ENCODE measurements around the gene DNA2.

DNA sequence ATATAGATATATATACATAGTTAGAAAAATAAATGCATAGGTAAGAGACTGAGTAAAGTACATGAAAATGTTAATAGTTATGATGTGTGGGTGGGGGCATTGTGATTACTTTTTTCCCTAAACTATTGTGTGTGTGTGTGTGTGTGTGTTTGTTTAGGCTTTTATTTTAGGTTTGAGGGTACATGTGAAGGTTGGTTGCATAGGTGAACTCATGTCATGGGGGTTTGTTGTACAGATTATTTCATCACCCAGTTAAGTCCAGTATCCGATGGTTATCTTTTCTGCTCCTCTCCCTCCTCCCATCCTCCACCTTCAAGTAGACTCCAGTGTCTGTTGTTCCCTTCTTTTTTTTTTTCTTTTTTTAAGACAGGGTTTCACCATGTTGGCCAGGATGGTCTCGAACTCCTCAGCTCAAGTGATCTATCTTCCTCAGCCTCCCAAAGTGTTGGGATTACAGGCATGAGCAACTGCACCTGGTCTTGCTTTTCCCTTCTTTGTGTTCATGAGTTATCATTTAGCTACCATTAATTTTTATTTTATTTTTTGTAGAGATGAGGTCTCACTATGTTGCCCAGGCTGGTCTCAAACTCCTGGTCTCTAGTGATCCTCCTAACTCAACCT lies 62.8 kb downstream of the DNA2 start:
- TF ChIP-seq, protein P1, sequence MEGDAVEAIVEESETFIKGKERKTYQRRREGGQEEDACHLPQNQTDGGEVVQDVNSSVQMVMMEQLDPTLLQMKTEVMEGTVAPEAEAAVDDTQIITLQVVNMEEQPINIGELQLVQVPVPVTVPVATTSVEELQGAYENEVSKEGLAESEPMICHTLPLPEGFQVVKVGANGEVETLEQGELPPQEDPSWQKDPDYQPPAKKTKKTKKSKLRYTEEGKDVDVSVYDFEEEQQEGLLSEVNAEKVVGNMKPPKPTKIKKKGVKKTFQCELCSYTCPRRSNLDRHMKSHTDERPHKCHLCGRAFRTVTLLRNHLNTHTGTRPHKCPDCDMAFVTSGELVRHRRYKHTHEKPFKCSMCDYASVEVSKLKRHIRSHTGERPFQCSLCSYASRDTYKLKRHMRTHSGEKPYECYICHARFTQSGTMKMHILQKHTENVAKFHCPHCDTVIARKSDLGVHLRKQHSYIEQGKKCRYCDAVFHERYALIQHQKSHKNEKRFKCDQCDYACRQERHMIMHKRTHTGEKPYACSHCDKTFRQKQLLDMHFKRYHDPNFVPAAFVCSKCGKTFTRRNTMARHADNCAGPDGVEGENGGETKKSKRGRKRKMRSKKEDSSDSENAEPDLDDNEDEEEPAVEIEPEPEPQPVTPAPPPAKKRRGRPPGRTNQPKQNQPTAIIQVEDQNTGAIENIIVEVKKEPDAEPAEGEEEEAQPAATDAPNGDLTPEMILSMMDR (IDR thresholded peaks at IDR 0.05; ENCODE audit: insufficient read depth, low read length), result no peak
- TF ChIP-seq POLR2AphosphoS5 (IDR thresholded peaks at IDR 0.05; ENCODE audit: low read depth), result no peak
- no peak for TF ChIP-seq SPI1 (IDR thresholded peaks at IDR 0.05; ENCODE audit: borderline replicate concordance, low read depth)
- no peak for TF ChIP-seq GABPA (IDR thresholded peaks at IDR 0.05; ENCODE audit: low read depth)

Data from HL-60 (cell line).